AG09319 (cell line): ENCODE results near the gene PDCD11.
A peak's percentile ranks its signal among the peaks of the same experiment; 100 is the strongest.
"Not testable (repeated sequence)": the region's sequence is repeated elsewhere in the genome, so short reads cannot be mapped to it uniquely, and the experiment has no call there.

Source experiments
- DNase-seq: peaks from one replicate; pipeline ENCODE4 v3.0.0-alpha.2; 2010; ENCODE audit warnings: low read depth; ENCODE audit errors: extremely low read depth
- TF ChIP-seq, protein P1 (sequence below): IDR thresholded peaks from 2 replicates; pipeline ENCODE4 v1.5.1; 2011; ENCODE audit warnings: low read depth, mild to moderate bottlenecking, inconsistent platforms, low read length, moderate library complexity

PDCD11 gene

DNA sequence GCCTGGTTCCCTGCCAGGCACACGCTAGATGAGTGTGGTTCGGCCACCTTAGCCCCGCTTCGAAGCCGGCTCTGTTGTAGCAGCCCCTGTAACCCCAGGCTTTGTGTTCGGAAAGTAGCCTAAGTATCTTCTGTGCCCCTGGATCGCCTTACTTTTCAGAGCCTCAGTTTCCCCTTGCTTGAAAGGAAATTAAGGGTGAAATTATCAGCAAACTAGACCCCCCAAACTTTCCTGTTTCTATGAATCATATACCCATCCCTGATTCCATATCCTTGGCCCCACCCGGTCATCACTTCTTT, 312 bp downstream of the PDCD11 start:
- TF ChIP-seq, protein P1, sequence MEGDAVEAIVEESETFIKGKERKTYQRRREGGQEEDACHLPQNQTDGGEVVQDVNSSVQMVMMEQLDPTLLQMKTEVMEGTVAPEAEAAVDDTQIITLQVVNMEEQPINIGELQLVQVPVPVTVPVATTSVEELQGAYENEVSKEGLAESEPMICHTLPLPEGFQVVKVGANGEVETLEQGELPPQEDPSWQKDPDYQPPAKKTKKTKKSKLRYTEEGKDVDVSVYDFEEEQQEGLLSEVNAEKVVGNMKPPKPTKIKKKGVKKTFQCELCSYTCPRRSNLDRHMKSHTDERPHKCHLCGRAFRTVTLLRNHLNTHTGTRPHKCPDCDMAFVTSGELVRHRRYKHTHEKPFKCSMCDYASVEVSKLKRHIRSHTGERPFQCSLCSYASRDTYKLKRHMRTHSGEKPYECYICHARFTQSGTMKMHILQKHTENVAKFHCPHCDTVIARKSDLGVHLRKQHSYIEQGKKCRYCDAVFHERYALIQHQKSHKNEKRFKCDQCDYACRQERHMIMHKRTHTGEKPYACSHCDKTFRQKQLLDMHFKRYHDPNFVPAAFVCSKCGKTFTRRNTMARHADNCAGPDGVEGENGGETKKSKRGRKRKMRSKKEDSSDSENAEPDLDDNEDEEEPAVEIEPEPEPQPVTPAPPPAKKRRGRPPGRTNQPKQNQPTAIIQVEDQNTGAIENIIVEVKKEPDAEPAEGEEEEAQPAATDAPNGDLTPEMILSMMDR = no peak
- DNase-seq = no peak

DNA sequence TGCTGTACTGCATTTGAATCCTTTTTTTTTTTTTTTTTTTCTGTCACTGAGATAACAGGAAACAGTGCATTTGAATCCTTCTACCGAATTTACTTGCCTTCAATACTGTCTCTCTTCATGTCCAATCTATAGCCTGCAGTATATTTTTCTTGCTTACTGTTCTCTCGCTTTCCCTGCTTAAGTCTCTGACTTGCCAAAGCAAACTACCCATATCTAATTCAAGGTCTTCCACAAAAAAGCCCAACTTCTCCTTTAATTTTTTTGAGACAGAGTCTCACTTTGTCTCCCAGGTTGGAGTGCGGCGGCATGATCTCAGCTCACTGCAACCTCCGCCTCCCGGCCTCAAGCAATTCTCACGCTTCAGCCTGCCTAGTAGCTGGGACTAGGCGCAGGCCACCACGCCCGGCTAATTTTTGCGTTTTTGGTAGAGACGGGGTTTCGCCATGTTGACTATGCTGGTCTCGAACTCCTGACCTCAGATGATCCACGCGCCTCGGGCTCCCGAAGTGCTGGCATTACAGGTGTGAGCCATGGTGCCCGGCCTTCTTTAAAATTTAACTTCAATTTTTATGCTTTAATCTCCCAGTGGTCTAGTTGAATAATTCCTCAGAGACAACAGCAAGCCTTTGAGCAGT, 882 bp downstream of the PDCD11 start:
- no peak for DNase-seq
- TF ChIP-seq, protein P1 = no peak

DNA sequence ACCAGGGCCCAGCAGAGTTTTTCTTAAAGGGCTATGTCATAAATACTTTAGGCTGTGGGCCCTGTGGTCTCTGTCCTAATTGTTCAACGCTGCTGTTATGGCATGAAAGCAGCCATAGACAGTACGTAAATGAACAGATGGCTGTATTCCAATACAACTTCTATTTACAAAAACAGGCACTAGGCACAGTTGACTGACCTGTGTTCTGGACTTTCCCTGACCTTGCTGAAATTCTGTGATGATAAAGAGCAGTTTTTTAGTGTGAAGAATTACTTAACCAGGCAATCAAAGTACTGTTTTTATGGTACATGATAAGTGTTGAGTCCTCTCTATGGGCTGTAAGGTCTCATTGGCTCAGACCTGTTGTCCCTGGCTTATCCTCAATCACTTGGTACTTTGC, 17.1 kb downstream of the PDCD11 start:
- TF ChIP-seq, protein P1 = no peak
- no peak for DNase-seq

DNA sequence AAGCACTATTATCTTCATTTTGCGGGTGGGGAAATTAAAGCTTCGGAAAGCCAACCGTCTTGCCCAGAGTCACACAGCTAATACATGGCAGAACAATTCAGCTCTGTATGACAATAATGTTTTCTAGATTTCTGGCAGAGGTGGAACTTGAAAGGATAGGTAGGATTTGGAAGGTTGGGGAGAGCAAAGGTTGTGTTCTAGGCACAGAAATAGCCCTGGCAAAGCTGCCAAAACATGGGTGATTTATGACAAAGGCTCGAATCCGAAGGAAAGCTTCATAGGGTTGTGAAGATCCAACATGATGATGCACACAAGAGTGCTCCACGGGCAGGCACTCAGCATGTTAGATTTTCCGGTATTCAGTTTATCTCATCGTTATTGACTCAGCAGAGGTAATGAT, 19.2 kb downstream of the PDCD11 start:
- no peak for DNase-seq
- TF ChIP-seq, protein P1 = no peak

DNA sequence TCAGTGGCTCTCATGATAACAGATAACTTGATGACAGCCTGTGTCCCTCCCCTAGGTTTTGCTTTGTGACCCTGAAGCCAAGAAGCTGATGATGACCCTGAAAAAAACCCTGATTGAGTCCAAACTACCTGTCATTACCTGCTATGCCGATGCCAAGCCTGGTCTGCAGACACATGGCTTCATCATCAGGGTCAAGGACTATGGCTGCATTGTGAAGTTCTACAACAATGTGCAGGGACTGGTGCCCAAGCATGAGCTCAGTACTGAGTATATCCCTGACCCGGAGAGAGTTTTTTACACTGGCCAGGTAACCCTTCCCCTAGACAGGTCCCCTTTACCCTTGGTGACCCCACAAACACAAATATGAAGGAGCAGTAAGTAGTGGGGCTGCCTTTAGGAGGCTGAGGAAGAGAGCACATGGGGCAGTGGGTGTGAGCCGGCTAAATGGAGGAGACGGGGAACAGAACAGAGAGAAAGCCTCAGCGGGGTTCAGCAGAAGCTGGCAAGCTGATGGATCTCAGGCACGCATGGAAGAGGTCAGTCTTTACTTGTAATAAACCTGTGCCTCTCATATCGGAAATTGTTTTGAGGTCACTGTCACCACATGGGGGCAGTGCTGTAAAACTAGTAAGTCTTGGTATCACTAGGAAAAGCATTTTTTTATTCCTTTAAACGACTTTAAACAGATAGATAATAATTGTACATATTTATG, 20.2 kb downstream of the PDCD11 start:
- TF ChIP-seq, protein P1 = peak; percentile 58
- peak; percentile 39 for DNase-seq

DNA sequence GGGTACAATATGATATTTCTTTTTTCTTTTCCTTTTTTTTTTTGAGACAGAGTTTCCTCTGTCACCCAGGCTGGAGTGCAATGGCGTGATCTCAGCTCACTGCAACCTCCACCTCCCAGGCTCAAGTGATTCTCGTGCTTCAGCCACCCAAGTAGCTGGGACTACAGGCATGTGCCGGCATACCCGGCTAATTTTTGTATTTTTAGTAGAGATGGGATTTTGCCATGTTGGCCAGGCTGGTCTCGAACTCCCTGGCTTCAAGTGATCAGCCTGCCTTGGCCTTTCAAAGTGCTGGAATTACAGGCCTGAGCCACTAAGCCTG, 20.7 kb downstream of the PDCD11 start:
- DNase-seq = not testable (repeated sequence)

DNA sequence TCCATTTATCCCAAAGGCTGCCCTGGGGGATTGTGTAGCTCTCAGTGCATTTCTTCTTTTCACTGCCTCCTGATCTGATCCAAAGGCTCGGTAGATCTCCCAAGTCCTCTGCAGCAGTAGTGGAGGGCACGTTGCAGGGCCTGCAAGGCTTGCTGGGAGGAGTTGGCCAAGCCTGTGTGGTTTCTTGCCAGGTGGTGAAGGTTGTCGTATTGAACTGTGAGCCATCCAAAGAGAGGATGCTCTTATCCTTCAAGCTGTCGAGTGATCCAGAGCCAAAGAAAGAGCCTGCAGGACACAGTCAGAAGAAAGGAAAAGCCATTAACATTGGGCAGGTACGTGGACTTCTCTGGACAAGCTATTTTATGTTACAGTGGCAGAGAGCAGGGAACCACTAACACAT, 21.2 kb downstream of the PDCD11 start:
- DNase-seq = no peak
- TF ChIP-seq, protein P1 = no peak

DNA sequence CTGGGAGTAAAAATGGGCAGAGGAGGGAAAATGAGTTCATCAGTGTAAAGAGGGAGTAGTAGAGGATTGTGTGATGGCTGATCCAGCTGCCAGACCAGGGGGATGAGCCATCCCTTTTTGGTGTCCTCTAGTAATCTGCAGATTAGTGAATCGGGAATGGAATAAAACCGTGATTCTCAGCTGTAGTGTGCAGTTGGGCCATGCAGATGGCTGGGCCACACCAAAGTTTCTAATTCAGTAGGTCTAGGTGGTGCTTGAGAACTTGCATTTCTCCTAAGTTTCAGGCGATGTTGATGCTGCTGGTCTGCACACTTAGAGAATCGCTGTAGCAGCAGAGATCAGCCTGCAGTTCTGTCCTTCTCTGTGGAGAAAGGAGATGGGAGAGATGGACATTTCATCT, 22.7 kb downstream of the PDCD11 start:
- TF ChIP-seq, protein P1 = no peak
- no peak for DNase-seq
